Fibroblast of skin of abdomen (primary cell): ENCODE results near the gene CA10.

Experiments used
- DNase-seq: peaks from one replicate; pipeline ENCODE4 v3.0.0-alpha.2; 2013

The CA10 gene

DNA sequence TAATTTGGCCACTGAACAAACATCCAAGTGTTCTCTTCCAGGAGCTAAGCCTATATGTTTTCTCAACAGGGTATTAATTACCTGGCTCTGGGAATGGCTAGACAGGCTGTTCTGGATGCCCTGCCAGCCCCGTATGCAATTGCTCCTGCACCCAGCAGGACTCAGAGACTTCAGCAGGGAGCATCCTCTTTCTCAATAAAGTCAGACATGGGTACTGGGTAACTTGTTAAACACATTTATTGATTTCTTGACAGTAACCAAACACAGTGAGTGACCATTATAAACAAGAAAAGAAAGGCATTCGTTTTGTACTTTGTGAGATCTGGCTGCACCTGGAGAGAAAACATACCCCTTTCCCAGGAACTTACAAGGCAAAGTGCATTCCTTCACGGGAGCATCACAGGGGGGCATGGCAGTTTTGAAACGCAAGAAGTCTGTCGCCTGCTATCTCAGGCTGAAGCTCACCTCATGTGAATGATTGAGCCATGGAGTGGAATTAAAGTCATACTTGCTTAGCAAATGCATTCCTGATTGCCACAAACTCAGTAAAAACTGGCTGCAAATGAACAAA, 528.3 kb downstream of the CA10 start:
- DNase-seq, result no peak

GRCh38 chr17:51629232-51629631, 529.3 kb downstream of the CA10 start:
- DNase-seq, result no peak

DNA sequence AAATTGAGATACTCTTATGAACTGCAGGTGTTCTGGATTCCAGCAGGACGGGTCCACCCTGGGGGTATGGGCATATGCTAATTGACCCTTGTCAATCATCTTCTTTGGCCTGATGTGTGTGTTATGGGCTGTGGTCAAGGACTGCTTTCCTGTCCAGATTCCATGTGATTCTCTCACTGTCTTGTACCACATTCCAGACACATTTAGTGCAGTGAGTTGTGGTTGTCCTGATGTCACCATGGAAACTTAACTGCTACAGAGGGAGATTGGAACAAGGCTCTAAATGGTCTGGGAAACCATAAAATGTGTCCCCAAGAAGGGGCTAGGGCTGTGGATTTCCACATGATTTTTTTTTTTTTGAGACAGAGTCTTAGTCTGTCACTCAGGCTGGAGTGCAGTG, 530.7 kb downstream of the CA10 start:
- no peak for DNase-seq

- no peak for DNase-seq
These were observed 540.0 kb downstream of the CA10 start for GRCh38 chr17:51618476-51618875.

DNA sequence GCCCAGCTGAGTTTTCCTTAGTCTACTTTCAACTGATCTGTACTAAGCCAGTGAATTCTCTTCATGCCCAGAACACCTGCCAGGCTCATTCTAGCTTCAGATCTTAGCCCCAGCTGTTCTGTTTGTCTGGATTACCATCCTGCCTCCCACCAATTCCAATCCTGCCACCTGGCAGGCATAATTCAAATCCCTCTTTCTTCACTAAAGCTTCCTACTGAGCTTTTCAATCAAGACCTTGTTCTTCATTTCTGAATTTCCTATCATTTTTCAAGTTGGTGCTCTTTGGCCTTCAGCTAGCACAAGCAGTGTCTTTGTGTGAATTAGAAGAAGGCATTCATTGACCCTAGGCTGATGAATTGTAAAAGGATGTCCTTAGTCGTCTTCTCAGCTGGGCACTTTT, 540.5 kb downstream of the CA10 start:
- no peak for DNase-seq

- no peak for DNase-seq
These were observed 545.3 kb downstream of the CA10 start for GRCh38 chr17:51613255-51613654.

DNA sequence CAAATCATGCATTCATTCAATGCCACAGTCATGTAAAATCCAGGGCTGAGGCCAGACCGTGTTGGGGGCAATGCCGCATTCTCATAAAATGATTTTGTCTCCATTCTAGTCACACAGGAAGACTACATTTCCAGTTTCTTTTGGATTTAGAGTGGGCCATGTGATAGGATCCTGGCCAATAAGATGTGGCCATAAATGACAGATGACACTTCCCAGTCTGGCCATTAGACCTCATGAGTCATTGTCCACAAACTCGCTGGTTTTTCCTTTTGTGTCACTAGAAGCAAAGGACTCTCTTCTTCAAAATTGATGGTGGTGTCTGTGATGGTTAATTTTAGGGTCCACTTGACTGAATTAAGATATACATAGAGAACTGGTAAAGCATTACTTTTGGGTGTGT, 545.8 kb downstream of the CA10 start:
- DNase-seq, result no peak

GRCh38 chr17:51611585-51611984, 546.9 kb downstream of the CA10 start:
- DNase-seq, result no peak

DNA sequence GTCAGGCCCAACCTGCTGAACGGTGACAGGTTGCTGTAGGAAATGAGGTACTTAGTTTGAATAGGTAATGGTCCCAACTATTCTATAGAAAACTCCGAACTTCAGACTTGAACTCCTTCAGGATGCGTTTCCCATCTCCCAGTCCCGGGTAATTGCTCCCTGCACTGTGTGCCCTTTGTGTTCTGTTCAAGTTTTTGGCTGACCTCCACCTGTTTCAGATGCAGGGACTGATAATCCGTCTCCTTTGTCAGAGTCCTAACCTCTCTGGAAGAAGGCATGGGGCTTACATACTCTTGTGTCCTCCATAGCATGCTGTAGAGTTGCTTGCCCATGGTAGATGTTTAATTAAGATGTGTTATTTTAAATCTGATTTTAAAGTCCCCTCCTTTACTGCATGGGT, 547.7 kb downstream of the CA10 start:
- no peak for DNase-seq

- no peak for DNase-seq
These were observed 548.4 kb downstream of the CA10 start for GRCh38 chr17:51610155-51610554.

- DNase-seq, result no peak
These were observed 550.1 kb downstream of the CA10 start for GRCh38 chr17:51608251-51608933.

GRCh38 chr17:51607512-51607911, 551.0 kb downstream of the CA10 start:
- DNase-seq, result no peak

DNA sequence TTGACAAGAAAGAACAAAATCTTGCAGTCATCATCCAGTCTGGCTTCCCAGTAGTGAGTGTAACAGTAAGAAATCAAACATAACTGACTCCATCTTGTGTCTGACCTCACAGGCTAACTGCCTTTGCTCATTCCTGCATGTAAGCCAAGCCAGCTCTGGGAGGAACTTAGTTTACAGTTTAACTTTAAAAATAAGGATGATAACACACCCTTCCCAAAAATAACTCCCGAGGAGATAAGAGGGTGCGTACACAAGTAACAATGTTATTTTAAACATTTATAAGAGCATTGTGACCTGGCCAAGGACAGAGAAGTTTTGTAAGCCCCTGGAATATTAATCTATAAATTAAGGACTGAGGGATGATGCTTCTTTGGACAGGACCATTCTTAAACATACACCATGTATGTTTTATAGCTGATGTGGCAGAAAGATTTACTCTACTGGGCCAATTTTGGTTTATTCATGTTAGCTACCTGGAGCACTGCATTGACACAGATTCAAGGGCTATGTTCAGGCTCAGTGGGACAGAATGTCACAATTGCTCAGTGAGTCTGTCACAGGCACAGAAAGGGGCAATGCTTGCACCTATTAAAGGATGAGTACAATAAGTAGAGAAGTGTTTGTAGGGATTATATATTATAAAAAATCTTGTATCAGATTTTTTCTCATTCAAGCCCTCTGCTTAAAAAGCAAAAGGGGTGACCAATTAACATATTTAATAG, 554.1 kb downstream of the CA10 start:
- DNase-seq, result no peak

- DNase-seq, result no peak
These were observed 556.8 kb downstream of the CA10 start for GRCh38 chr17:51601622-51602261.

DNA sequence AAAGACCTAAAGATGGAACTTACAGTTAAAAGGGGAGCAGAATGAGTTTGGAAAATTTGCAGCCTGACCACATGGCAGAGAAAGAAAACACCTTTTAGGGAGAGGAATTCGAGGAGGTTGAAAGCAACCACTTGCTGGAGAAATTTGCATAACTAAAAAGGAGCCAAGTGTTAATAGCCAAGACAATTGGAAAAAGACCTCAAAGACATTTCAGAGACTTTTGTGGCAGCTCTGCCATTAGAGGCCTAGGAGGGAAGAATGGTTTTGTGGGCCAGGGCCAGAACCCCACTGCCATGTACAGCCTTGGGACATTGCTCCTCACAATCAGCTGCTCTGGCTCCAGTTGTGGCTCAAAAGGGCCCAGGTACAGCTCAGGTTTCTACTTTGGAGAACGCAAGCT, 559.7 kb downstream of the CA10 start:
- no peak for DNase-seq

DNA sequence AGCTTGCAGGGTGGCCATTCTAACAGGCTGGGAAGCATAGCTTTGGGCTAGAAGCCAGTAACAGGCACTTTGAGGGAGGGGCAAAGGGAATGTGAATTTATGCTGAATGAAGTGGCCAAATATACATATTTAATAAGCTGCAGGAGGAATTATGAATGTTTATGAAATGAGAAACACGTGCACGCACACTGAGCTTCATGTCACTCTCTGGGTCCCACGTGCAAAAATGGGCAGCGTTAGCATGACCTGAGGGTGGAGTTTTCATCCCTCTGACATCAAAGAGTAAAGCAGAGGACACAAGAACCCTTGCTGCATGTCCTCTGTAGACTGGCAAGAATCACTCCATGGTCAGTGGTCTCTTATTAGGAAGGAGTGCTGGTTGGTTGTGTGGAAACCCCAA, 561.2 kb downstream of the CA10 start:
- no peak for DNase-seq

DNA sequence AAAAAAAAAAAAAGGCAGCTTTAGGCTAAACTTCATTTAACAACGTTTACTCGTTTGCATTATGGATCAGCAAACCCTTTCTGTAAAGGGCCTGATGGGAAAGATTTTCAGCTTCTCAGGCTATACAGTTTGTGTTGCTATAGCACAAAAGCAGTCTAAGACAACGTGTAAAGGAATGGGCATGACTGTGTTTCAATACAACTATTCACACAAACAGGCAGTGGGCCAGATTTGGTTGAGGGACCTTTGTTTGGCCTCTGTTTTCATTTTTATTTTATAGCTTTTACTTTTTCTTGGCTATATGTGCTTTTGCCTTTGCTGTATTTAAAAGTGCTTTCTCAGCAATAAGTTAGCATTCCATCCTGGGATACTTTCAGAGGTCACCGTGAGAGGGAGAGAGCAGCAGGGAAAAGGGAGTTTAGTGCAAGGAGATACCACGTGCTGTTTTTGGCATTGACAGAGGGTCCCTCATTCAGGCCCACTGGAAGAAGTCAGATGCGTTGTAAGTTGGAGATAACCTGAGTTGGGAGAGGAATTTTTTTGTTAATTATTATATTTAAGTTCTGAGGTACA, 562.6 kb downstream of the CA10 start:
- no peak for DNase-seq

GRCh38 chr17:51590071-51590656, 568.4 kb downstream of the CA10 start:
- no peak for DNase-seq

DNA sequence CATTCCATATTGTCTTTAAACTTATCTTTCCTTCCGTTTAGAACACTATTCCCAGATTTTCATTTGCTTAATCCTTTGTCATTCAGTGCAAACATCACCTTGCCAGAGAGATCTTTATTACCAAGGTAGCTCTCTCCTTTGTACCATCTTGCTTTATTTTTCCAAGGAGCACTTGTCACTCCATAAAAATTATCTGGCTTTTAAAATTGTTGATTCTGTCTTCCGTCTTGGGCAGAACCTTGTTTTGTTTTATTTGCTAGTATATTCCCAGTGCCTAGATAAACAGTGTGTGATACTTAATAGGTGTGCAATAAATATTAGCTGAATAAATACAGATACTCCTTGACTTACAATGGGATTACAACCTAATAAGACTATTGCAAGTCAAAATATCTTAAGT, 570.5 kb downstream of the CA10 start:
- no peak for DNase-seq

DNA sequence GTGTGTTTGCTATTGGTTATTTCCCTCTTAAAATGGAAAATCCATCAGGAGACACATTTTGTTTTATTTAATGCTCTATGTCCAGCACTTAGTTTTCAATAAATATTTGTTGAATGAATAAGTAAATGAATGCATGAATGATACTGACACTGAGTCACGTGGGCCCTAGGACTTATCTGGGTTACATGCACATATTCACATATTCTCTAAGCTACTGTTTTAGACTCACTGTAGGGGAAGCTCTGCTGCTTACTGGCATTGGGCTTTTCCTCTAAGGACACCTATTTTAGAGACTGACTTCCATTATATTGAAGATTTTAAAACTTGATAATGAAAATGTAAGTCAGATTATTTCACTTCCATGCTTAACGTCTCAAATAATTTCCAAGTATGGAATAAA, 571.0 kb downstream of the CA10 start:
- DNase-seq, result no peak

- DNase-seq, result no peak
These were observed 572.9 kb downstream of the CA10 start for GRCh38 chr17:51585514-51586104.

- no peak for DNase-seq
These were observed 577.6 kb downstream of the CA10 start for GRCh38 chr17:51580869-51581268.
